Neutrophil (primary cell): ENCODE results near the gene TEX264.

Source experiments
- H3K27ac ChIP-seq: fragments of 200-600 bp; sonication (generic); 2 replicates; pipeline ENCODE4 v1.5.1; 2016; ENCODE audit warnings: mild to moderate bottlenecking, moderate library complexity
- H3K27me3 ChIP-seq: fragments of 200-600 bp; sonication (generic); 2 replicates; pipeline ENCODE4 v1.6.0; 2016; ENCODE audit warnings: mild to moderate bottlenecking
- H3K36me3 ChIP-seq: fragments of 200-600 bp; sonication (generic); 2 replicates; pipeline ENCODE4 v1.5.1; 2017
- H3K4me1 ChIP-seq, 2 experiments: fragments of 200-600 bp in 1 of 2; sonication (generic) in 1 of 2; 1 replicate in 1 of 2; 2 replicates in 1 of 2; pipeline versions ENCODE4 v1.5.1 to v1.6.1; 2013 to 2016; ENCODE audit warnings: low read depth in 1 of 2, low read length in 1 of 2, mild to moderate bottlenecking in 1 of 2, moderate library complexity in 1 of 2; ENCODE audit not compliant: control insufficient read depth in 1 of 2, insufficient read depth in 1 of 2
- H3K4me3 ChIP-seq, 2 experiments: fragments of 200-600 bp in 1 of 2; sonication (generic) in 1 of 2; 1 replicate in 1 of 2; 2 replicates in 1 of 2; pipeline ENCODE4 v1.5.1; 2013 to 2016; ENCODE audit warnings: low read depth in 1 of 2, low read length in 1 of 2, mild to moderate bottlenecking in 1 of 2, moderate library complexity in 1 of 2
- H3K9me3 ChIP-seq: fragments of 200-600 bp; sonication (generic); 2 replicates; pipeline ENCODE4 v1.5.1; 2016
- CTCF ChIP-seq: fragments of 200-600 bp; sonication (generic); IDR thresholded peaks from 2 replicates; pipeline ENCODE4 v1.5.1; 2016; ENCODE audit warnings: antibody characterized with exemption

The TEX264 gene

GRCh38 chr3:51702156-51702555, 31.1 kb downstream of the TEX264 start:
- Histone ChIP-seq H3K4me3 (no peak overlapping the region), H3K9me3 (no peaks in the 10 kb centered on the region), H3K36me3 (peaks cover 86% of the 10 kb centered on the region), H3K27me3 (peaks cover 10% of the 10 kb centered on the region), H3K27ac (no peak overlapping the region), H3K4me1 (no peaks in the 10 kb centered on the region)
- TF ChIP-seq CTCF: no peak

- Histone ChIP-seq H3K36me3 (peaks cover 76% of the 10 kb centered on the region), H3K9me3 (no peaks in the 10 kb centered on the region), H3K4me3 (no peak overlapping the region), H3K27ac (no peak overlapping the region), H3K4me1 (no peaks in the 10 kb centered on the region), H3K27me3 (peaks cover 21% of the 10 kb centered on the region)
- no peak for TF ChIP-seq CTCF
Observed at GRCh38 chr3:51703068-51703760, 32.2 kb downstream of the TEX264 start.

- no peak overlapping the region for H3K4me3 ChIP-seq
- no peaks in the 10 kb centered on the region for H3K4me1 ChIP-seq
- H3K27me3 ChIP-seq: peaks cover 25% of the 10 kb centered on the region
- H3K9me3 ChIP-seq: no peaks in the 10 kb centered on the region
- H3K27ac ChIP-seq: no peak overlapping the region
- peaks cover 68% of the 10 kb centered on the region for H3K36me3 ChIP-seq
- no peak for TF ChIP-seq CTCF
Observed at GRCh38 chr3:51703761-51704510, 32.9 kb downstream of the TEX264 start.

- Histone ChIP-seq H3K4me1 (no peaks in the 10 kb centered on the region), H3K27ac (no peak overlapping the region), H3K9me3 (no peaks in the 10 kb centered on the region), H3K4me3 (no peak overlapping the region), H3K27me3 (peaks cover 25% of the 10 kb centered on the region), H3K36me3 (peaks cover 63% of the 10 kb centered on the region)
- no peak for TF ChIP-seq CTCF
Observed at GRCh38 chr3:51704511-51704950, 33.5 kb downstream of the TEX264 start.

- Histone ChIP-seq H3K27ac (no peak overlapping the region), H3K9me3 (no peaks in the 10 kb centered on the region), H3K4me3 (no peak overlapping the region), H3K4me1 (no peaks in the 10 kb centered on the region), H3K27me3 (peaks cover 25% of the 10 kb centered on the region), H3K36me3 (peaks cover 53% of the 10 kb centered on the region)
- TF ChIP-seq CTCF: no peak
Observed at GRCh38 chr3:51705276-51706020, 34.4 kb downstream of the TEX264 start.
